ENCODE results near the gene ARHGAP26. TPM values are rescaled to one million over a fixed set of nuclear protein-coding genes. Genes with fewer than 3 reads are reported as not detected.

Gene ARHGAP26
- polyA plus RNA-seq, 1 donor from 2014 or later = 0.83 TPM

- no peak for TF ChIP-seq MXI1 (conservative IDR thresholded peaks at IDR 0.05; ENCODE audit: poor library complexity, severe bottlenecking)
- no peak for TF ChIP-seq EZH2 (IDR thresholded peaks at IDR 0.05; ENCODE audit: borderline replicate concordance, insufficient read depth, low read length, poor library complexity, severe bottlenecking)
- Histone ChIP-seq H3K9me2 (ENCODE audit: insufficient read depth, low read length) (no peaks in the 10 kb centered on the region), H3K36me3 (ENCODE audit: insufficient read depth, low read length) (no peaks in the 10 kb centered on the region), H3K4me2 (ENCODE audit: low read length) (no peak overlapping the region), H4K20me1 (ENCODE audit: insufficient read depth) (no peaks in the 10 kb centered on the region), H3F3A (ENCODE audit: insufficient read depth, low read length, poor library complexity, severe bottlenecking) (no peaks in the 10 kb centered on the region), H3K4me3 (ENCODE audit: low read length) (no peak overlapping the region), H3K27me3 (ENCODE audit: insufficient read depth, low read depth, low read length) (no peaks in the 10 kb centered on the region), H3K79me2 (replicated peaks; ENCODE audit: insufficient read depth, low read length) (no peaks in the 10 kb centered on the region), H3K9me3 (ENCODE audit: low read length) (no peaks in the 10 kb centered on the region), H3K27ac (ENCODE audit: low read length) (no peak overlapping the region), H3K9ac (ENCODE audit: low read length) (no peak overlapping the region), H2AFZ (ENCODE audit: low read depth, low read length) (no peak overlapping the region)
Observed at GRCh38 chr5:142894749-142895148, 124.6 kb downstream of the ARHGAP26 start.

DNA sequence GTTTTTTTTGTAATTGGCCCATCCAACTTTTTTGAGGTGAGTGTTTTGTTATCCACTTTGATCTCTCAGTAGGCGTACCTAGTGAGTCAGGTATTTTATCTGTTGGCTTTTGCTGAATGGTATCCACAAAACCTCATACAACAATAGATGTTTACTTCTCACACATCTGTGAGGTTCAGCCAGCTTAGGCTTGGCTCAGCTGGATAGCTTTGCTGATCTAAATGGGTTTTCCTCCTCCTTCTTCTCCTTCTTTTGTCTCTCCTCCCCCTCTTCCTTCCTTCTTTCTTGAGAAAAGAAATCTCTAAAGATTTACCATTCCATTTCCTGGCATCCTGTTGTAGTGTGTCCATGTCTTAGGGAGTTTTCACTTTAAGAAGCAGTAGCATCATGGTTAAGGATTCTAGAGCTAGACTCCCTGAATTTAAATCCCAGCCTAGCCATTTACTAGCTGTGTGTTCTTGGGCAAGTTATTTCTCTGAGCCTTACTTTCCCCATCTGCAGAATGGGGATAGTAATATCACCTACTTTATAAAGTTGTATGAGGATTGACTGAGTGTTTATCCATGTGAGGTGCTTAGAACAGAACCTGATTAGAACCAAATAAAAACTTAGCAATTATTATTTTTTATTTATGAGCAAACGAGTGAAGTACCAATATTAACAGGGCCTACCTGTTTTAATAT, 126.3 kb downstream of the ARHGAP26 start:
- Histone ChIP-seq H3K27ac (ENCODE audit: low read length) (no peak overlapping the region), H3K4me3 (ENCODE audit: low read length) (no peak overlapping the region), H3K79me2 (replicated peaks; ENCODE audit: insufficient read depth, low read length) (no peaks in the 10 kb centered on the region), H4K20me1 (ENCODE audit: insufficient read depth) (no peaks in the 10 kb centered on the region), H3F3A (ENCODE audit: insufficient read depth, low read length, poor library complexity, severe bottlenecking) (no peaks in the 10 kb centered on the region), H3K9me2 (ENCODE audit: insufficient read depth, low read length) (no peaks in the 10 kb centered on the region), H3K27me3 (ENCODE audit: insufficient read depth, low read depth, low read length) (no peaks in the 10 kb centered on the region), H3K9ac (ENCODE audit: low read length) (no peak overlapping the region), H3K4me2 (ENCODE audit: low read length) (no peak overlapping the region), H2AFZ (ENCODE audit: low read depth, low read length) (no peak overlapping the region), H3K36me3 (ENCODE audit: insufficient read depth, low read length) (no peaks in the 10 kb centered on the region), H3K9me3 (ENCODE audit: low read length) (no peaks in the 10 kb centered on the region)
- no peak for TF ChIP-seq TAF1 (IDR thresholded peaks at IDR 0.05; ENCODE audit: low read depth)

DNA sequence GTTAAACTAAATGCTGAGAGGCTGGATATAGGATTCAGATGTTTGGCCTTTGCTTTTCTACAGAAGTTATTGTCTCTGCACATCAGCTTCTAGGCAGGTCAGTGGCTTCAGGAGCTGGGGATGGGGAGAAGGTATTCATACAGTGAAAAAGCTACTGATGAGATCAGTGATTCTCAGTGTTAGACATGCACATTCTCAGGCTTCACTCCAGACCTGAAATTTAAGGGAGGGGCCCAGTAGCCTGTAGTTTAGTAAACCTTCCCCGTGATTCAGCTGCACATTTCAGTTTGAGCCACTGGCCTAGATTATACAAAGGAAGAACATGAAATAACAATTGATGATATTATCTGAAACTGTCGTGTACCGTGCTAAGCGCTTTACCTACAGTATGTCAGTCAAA, 127.2 kb downstream of the ARHGAP26 start:
- Histone ChIP-seq H3K79me2 (replicated peaks; ENCODE audit: insufficient read depth, low read length) (no peaks in the 10 kb centered on the region), H3K9me2 (ENCODE audit: insufficient read depth, low read length) (no peaks in the 10 kb centered on the region), H4K20me1 (ENCODE audit: insufficient read depth) (no peaks in the 10 kb centered on the region), H3K9me3 (ENCODE audit: low read length) (no peaks in the 10 kb centered on the region), H2AFZ (ENCODE audit: low read depth, low read length) (no peak overlapping the region), H3F3A (ENCODE audit: insufficient read depth, low read length, poor library complexity, severe bottlenecking) (no peaks in the 10 kb centered on the region), H3K27ac (ENCODE audit: low read length) (no peak overlapping the region), H3K36me3 (ENCODE audit: insufficient read depth, low read length) (no peaks in the 10 kb centered on the region), H3K27me3 (ENCODE audit: insufficient read depth, low read depth, low read length) (no peaks in the 10 kb centered on the region), H3K4me2 (ENCODE audit: low read length) (no peak overlapping the region), H3K4me3 (ENCODE audit: low read length) (no peak overlapping the region), H3K9ac (ENCODE audit: low read length) (no peak overlapping the region)
- TF ChIP-seq EP300 (conservative IDR thresholded peaks at IDR 0.05; ENCODE audit: poor library complexity, severe bottlenecking) (no peak), MXI1 (conservative IDR thresholded peaks at IDR 0.05; ENCODE audit: poor library complexity, severe bottlenecking) (no peak), EZH2 (IDR thresholded peaks at IDR 0.05; ENCODE audit: borderline replicate concordance, insufficient read depth, low read length, poor library complexity, severe bottlenecking) (no peak), RAD21 (conservative IDR thresholded peaks at IDR 0.05) (no peak), POLR2AphosphoS5 (IDR thresholded peaks at IDR 0.05) (no peak), SMC3 (conservative IDR thresholded peaks at IDR 0.05; ENCODE audit: poor library complexity) (no peak), TAF1 (IDR thresholded peaks at IDR 0.05; ENCODE audit: low read depth) (no peak)
- TF ChIP-seq, protein P1, sequence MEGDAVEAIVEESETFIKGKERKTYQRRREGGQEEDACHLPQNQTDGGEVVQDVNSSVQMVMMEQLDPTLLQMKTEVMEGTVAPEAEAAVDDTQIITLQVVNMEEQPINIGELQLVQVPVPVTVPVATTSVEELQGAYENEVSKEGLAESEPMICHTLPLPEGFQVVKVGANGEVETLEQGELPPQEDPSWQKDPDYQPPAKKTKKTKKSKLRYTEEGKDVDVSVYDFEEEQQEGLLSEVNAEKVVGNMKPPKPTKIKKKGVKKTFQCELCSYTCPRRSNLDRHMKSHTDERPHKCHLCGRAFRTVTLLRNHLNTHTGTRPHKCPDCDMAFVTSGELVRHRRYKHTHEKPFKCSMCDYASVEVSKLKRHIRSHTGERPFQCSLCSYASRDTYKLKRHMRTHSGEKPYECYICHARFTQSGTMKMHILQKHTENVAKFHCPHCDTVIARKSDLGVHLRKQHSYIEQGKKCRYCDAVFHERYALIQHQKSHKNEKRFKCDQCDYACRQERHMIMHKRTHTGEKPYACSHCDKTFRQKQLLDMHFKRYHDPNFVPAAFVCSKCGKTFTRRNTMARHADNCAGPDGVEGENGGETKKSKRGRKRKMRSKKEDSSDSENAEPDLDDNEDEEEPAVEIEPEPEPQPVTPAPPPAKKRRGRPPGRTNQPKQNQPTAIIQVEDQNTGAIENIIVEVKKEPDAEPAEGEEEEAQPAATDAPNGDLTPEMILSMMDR (IDR thresholded peaks at IDR 0.05; ENCODE audit: poor library complexity, severe bottlenecking) = no peak
- TF ChIP-seq, protein P2, sequence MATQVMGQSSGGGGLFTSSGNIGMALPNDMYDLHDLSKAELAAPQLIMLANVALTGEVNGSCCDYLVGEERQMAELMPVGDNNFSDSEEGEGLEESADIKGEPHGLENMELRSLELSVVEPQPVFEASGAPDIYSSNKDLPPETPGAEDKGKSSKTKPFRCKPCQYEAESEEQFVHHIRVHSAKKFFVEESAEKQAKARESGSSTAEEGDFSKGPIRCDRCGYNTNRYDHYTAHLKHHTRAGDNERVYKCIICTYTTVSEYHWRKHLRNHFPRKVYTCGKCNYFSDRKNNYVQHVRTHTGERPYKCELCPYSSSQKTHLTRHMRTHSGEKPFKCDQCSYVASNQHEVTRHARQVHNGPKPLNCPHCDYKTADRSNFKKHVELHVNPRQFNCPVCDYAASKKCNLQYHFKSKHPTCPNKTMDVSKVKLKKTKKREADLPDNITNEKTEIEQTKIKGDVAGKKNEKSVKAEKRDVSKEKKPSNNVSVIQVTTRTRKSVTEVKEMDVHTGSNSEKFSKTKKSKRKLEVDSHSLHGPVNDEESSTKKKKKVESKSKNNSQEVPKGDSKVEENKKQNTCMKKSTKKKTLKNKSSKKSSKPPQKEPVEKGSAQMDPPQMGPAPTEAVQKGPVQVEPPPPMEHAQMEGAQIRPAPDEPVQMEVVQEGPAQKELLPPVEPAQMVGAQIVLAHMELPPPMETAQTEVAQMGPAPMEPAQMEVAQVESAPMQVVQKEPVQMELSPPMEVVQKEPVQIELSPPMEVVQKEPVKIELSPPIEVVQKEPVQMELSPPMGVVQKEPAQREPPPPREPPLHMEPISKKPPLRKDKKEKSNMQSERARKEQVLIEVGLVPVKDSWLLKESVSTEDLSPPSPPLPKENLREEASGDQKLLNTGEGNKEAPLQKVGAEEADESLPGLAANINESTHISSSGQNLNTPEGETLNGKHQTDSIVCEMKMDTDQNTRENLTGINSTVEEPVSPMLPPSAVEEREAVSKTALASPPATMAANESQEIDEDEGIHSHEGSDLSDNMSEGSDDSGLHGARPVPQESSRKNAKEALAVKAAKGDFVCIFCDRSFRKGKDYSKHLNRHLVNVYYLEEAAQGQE (IDR thresholded peaks at IDR 0.05; ENCODE audit: borderline replicate concordance) = no peak
